Activated T-helper 17 cell treated with anti-CD3 and anti-CD28 coated beads, Interleukin-2, amount 50 U/mL, for 72 hours (primary cell): ENCODE data around the gene ING5. TPM values are rescaled to one million over a fixed set of nuclear protein-coding genes. Genes with fewer than 3 reads are reported as not detected.

Experiments used
- ATAC-seq: fragments of 150-1000 bp; cut with Tn5 transposase; replicated peaks from 2 replicates; pipeline ENCODE4 v1.10.0; 2021; ENCODE audit warnings: mild to moderate bottlenecking, moderate library complexity
- H3K27ac Mint-ChIP-seq: one replicate; pipeline ENCODE4 v1.8.0; 2022; ENCODE audit warnings: mixed read lengths
- H3K27me3 Mint-ChIP-seq: one replicate; pipeline ENCODE4 v1.8.0; 2022; ENCODE audit warnings: mixed read lengths
- H3K36me3 Mint-ChIP-seq: one replicate; pipeline ENCODE4 v1.8.0; 2022; ENCODE audit warnings: low read depth, mild to moderate bottlenecking, mixed read lengths
- H3K4me1 Mint-ChIP-seq: one replicate; pipeline ENCODE4 v1.8.0; 2022; ENCODE audit warnings: mixed read lengths
- H3K4me3 Mint-ChIP-seq: one replicate; pipeline ENCODE4 v1.8.0; 2022; ENCODE audit warnings: mild to moderate bottlenecking, mixed read lengths
- H3K9me3 Mint-ChIP-seq: one replicate; pipeline ENCODE4 v1.8.0; 2022; ENCODE audit warnings: mixed read lengths
- total RNA-seq, 2 donors: library from RNA; stranded (reverse); gene quantifications; one replicate each; pipeline ENCODE4 v1.2.3, GENCODE V29; 2022

ING5 gene
- total RNA-seq, 2 donors from 2014 or later = 43.5 to 52.3 TPM

DNA sequence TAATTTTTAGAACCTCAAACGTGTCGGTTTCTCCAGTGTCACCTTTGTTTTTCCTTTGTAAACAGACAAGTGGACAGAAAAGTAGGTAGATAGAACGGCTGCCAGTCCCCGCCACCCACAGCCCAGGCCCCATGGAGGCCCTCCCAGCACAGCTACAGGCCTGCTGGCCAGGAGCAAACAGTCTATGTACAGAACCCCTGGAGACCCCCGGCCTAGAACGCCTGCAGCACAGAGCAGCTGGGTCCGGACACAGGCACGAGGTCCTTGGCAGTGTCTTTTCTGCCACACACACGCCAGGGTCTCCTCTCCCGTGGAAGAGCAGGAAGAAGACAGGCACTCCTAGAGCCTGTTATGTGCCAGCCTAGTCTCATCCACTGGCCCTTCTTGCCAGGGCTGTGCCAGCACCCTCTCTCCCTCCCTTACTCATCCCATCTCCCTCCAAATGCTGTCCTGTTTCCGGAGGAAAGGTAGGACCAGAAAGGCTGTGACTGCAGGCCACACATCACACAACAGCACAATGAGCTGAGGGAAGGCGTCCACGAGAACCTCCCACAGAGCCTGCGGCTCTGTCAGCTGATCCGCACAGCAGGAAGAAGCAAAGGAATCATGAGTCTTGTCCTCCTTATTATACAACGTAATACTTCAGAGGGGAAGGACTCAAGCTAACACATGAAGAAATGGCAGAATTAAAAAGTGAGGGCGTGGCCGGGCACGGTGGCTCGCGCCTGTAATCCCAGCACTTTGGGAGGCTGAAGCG is 22.9 kb upstream of the ING5 start:
- ATAC-seq = no peak
- Mint-ChIP-seq H3K36me3 (peaks cover 89% of the 10 kb centered on the region), H3K4me3 (no peak overlapping the region), H3K27me3 (no peaks in the 10 kb centered on the region), H3K9me3 (no peaks in the 10 kb centered on the region), H3K4me1 (peaks cover 6% of the 10 kb centered on the region), H3K27ac (no peak overlapping the region)

DNA sequence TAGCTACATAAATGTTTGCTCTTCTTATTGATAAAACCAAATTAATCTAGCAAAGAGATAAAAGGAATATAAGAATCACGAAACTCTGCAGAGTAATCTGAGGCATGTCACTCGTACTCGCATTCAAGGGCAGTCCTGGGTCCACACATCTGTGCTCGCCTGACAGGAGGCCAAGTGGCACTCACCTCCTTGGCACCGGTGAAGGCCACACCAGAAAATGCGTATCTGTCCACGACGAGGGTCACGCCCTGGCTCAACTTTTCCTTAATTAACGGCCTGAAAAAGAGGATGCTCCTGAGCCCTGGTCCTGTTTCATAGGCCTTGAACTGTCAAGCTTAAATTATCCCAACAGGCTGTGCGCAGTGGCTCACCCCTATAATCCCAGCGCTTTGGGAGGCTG is 21.8 kb upstream of the ING5 start:
- Mint-ChIP-seq H3K9me3 (no peaks in the 10 kb centered on the region), H3K27ac (no peak overlapping the region), H3K4me1 (peaks cover 6% of the 10 kb centered on the region), H3K4me3 (no peak overlapping the region), H3K27me3 (no peaks in the 10 kb centered on the region), H3K36me3 (peaks cover 98% of the 10 kb centered on the region)
- no peak for ATAC-seq

DNA sequence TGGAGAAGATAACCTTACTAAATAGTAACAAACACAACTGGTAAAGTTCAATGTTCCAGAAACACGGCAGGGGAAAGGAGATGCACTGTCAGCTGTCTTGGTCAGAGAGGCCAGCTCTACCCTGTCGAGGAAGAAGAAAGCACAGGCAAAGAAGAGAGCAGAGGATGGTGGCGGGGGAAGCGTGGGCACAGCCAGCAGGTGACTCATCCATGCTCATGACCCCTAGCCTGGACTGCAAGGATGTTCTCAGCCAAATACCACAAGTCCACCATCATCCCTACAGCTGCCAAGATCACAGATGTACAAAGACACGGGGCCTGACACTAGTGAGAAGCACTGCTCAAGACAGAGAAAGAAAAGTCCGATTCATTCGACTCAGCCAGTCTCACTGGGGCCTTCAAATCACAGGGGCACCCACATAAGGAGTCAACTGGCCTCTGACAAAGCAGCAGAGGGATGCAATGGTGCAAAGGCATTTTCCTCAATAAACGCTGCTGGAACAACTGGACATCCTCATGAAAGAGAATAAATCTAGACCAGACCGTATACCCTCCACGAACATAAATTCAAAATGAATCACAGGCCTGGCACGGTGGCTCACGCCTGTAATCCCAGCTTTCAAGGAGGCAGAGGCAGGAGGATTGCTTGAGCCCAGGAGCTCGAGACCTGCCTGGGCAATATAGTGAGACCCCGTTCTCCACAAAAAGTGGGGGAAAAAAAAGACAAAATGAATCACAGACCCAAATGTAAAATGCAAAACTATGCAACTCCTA is 20.8 kb upstream of the ING5 start:
- no peaks in the 10 kb centered on the region for H3K9me3 Mint-ChIP-seq
- H3K4me3 Mint-ChIP-seq = no peak overlapping the region
- no peak for ATAC-seq
- no peaks in the 10 kb centered on the region for H3K27me3 Mint-ChIP-seq
- peak overlapping the region; percentile 37 for H3K27ac Mint-ChIP-seq
- H3K4me1 Mint-ChIP-seq = peaks cover 6% of the 10 kb centered on the region
- peaks cover 95% of the 10 kb centered on the region for H3K36me3 Mint-ChIP-seq

DNA sequence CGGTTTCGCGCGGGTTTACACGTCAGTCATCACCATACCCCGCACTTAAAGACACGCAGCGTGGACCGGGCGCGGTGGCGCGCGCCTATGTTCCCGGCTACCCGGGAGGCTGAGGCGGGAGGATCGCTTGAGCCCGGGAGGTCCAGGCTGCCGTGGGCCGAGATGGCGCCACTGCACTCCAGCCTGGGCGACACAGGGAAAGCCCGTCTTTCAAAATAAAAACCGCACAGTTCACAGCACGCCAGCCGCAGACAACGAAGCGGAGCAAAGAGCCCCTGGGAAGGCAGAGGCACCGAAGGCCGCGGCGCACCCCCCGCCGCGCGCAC is 15.6 kb upstream of the ING5 start:
- Mint-ChIP-seq H3K9me3 (no peaks in the 10 kb centered on the region), H3K4me1 (no peaks in the 10 kb centered on the region), H3K27ac (peak overlapping the region; percentile 33), H3K36me3 (peaks cover 78% of the 10 kb centered on the region), H3K27me3 (no peaks in the 10 kb centered on the region), H3K4me3 (peak overlapping the region; percentile 90)
- peak; percentile 3 for ATAC-seq

DNA sequence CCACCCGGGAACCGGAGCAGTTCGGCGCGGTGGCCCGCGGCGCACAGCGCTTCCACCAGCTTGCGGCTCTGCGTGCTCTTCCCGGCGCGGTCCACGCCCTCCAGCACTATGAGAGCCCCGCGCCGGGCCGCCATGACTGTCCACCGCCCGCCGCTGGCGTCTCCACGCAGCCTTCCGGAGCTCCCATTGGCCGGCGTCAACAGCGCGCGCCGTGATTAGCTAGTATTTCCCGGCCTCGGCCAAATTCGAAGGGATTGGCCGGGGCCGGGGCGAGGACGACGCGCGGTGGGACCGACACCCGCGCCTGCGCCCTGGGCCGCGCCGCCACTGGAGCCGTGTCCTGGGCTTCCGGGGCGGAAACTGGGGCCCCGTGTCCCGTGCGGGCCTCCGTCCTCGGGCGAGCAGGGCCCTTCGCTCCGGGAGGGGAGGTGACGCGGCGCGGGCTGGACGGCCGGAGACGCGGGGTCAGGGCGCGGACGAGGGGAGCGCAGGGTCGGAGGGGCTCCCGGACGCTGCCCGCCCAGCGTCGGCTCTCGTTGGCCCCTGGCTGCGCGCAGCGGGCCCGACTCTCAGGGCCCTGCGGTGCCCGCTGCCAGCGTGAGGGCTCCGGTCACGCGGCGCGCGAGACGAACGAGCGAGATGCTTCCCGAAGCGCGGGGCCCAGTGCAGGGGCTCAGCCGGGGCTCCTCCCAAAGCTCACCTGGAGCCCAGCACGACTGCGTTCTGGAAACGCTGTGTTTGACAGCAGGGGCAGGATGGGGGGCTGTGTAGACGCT is 15.0 kb upstream of the ING5 start, which contains the start of gene DTYMK:
DTYMK (minus strand) TSS at position 166 of the 776 bp plus-strand sequence; CDS start at position 134, 32 bp downstream.
- Mint-ChIP-seq H3K4me3 (peak within 1 kb of the TSS; percentile 90), H3K4me1 (no peaks in the 10 kb centered on the region), H3K27ac (peak within 1 kb of the TSS; percentile 93), H3K27me3 (no peaks in the 10 kb centered on the region), H3K9me3 (no peaks in the 10 kb centered on the region), H3K36me3 (peaks cover 73% of the 10 kb centered on the region)
- ATAC-seq = peak; percentile 98

DNA sequence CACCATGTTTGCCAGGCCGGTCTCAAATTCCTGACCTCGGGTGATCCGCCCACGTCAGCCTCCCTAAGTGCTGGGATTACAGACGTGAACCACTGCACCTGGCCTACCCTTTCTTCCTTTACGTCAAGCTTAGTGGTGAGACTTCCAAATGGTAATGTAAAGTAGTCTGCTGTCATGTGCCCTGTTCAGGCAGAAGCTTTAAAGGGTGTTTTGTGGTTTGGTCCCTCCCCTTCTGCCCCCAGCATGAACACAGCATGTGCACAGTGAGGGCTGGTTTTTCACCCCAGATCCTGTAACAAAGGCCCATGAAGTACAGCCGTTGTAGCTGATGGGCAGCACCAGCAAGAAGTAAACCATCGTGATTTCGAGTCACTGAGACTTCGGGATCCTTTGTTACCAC is 12.5 kb upstream of the ING5 start:
- no peak for ATAC-seq
- no peaks in the 10 kb centered on the region for H3K9me3 Mint-ChIP-seq
- no peaks in the 10 kb centered on the region for H3K27me3 Mint-ChIP-seq
- H3K36me3 Mint-ChIP-seq = peaks cover 70% of the 10 kb centered on the region
- no peak overlapping the region for H3K27ac Mint-ChIP-seq
- no peaks in the 10 kb centered on the region for H3K4me1 Mint-ChIP-seq
- H3K4me3 Mint-ChIP-seq = peak overlapping the region; percentile 90

DNA sequence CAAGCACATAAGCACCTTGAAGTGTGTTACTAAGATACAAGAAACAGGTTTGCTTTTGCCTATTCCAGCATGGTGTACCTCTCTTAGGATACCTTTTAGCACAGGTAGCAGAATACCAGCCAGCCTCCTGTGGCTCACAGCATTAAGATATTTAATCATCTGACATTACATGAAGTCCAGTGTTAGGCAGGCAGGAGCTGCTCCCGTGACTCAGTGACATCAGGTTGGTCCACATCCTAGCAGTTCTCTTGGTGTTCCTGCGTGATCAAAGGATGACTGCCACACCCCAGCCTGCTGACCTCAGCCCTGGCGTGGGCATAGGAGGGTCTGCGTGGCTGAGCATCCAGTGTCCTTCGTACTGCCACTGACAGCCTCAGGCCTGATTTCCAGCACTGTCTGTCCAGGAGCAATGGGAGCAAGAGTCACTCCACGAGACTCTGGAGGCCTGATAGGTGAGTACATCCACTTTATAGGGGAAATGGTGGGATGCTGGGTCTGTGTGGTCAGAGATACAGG is 11.6 kb upstream of the ING5 start:
- Mint-ChIP-seq H3K27me3 (no peaks in the 10 kb centered on the region), H3K9me3 (no peaks in the 10 kb centered on the region), H3K27ac (no peak overlapping the region), H3K36me3 (peaks cover 68% of the 10 kb centered on the region), H3K4me3 (no peak overlapping the region), H3K4me1 (no peaks in the 10 kb centered on the region)
- ATAC-seq = no peak

DNA sequence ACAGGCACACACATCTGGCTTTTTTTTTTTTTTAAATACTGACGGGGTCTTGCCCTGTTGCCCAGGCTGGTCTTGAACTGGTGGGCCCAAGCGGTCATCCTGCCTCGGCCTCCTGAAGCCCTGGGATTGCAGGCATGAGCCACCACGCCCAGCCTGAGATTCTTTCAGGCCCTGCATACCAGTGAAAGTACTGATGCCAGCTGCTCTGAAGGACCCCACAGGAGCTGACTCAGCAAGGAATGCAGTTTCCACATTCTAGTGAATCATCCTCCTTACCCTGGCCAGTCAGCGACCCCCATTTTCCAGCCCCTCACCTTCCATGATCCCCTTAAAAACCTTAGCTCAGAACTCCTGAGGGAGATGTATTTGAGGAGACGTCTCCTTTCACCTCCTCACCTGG is 9.4 kb upstream of the ING5 start:
- Mint-ChIP-seq H3K27me3 (no peaks in the 10 kb centered on the region), H3K4me3 (no peak overlapping the region), H3K4me1 (no peaks in the 10 kb centered on the region), H3K36me3 (peaks cover 61% of the 10 kb centered on the region), H3K9me3 (no peaks in the 10 kb centered on the region), H3K27ac (no peak overlapping the region)
- no peak for ATAC-seq

DNA sequence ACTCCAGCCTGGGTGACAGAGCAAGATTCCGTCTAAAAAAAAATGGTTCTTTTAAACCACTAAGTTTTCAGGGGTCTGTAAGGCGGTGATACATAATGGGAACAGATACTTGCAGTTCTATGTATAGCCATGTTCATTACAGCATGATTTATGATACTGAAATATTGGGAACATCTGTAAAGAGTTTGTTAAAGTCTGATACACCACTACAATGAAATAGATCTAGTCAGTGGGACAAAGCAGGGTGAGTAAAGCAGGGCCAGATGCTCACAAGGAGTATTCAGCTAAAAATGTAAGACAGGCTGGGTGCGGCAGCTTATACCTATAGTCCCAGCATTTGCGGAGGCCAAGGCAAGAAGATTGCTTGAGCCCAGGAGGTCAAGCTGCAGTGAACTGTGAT is 6.2 kb upstream of the ING5 start:
- Mint-ChIP-seq H3K27me3 (no peaks in the 10 kb centered on the region), H3K36me3 (peaks cover 37% of the 10 kb centered on the region), H3K9me3 (no peaks in the 10 kb centered on the region), H3K27ac (no peak overlapping the region), H3K4me1 (peaks cover 4% of the 10 kb centered on the region), H3K4me3 (no peak overlapping the region)
- no peak for ATAC-seq

DNA sequence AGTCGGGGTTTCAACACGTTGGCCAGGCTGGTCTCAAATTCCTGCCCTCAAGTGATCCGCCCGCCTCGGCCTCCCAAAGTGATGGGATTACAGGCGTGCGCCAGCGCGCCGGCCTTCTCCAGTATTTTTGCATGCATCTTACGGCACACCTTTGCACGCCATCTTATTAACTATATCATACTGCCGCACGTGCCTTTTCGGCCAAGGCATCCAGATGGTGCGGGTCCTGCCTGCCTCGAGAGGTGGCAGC is 765 bp upstream of the ING5 start:
- H3K36me3 Mint-ChIP-seq = peaks cover 39% of the 10 kb centered on the region
- H3K27me3 Mint-ChIP-seq = no peaks in the 10 kb centered on the region
- H3K27ac Mint-ChIP-seq = peak overlapping the region; percentile 81
- peak overlapping the region; percentile 82 for H3K4me3 Mint-ChIP-seq
- no peaks in the 10 kb centered on the region for H3K9me3 Mint-ChIP-seq
- no peak for ATAC-seq
- H3K4me1 Mint-ChIP-seq = peaks cover 13% of the 10 kb centered on the region

DNA sequence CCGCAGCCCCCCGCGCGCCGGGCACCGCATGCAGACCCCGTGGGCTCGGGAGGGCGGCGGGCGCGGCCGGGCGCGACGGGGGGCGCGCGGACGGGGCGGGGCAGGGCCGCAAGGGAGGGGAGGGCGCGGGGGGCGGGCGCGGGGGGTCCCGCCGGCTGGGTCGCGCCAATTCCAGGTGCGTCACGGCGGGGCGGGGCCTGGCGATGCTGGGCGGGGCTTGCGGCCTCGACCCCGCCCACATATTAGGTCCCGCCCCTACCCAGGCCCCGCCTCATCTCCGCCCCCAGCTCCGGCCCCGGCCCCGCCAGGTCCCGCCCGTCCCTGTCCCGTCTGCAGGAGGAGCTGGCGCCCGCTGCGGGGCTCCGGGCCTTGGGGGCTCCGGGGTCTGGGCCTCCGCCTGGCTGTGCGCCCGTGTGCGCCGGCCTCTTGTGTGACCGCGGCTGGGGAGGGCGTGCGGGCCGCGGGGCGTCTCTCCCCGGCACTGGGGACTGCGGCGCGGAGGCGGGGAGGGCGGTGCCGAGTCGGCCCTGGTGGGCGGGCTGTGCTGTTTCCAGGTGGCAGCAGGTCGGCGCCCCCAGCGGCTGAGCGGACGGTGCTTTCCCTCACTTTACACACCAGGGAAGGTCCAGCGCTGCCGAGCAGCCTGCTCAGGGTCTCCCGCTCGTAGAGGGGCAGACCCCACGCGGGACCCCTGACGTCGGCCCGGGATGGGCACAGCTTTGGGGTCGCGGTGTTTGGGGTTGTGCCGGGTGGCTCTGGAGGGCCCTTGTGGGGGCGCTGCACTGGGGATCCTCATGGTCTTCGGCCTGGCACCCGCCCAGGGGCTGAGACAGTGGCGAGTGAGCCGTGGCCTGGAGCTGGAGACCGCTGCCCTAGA is 554 bp downstream of the ING5 start:
- Mint-ChIP-seq H3K9me3 (no peaks in the 10 kb centered on the region), H3K36me3 (peaks cover 51% of the 10 kb centered on the region), H3K27me3 (no peaks in the 10 kb centered on the region), H3K4me1 (peaks cover 13% of the 10 kb centered on the region), H3K27ac (peak overlapping the region; percentile 89), H3K4me3 (peak overlapping the region; percentile 88)
- ATAC-seq = peak; percentile 79

DNA sequence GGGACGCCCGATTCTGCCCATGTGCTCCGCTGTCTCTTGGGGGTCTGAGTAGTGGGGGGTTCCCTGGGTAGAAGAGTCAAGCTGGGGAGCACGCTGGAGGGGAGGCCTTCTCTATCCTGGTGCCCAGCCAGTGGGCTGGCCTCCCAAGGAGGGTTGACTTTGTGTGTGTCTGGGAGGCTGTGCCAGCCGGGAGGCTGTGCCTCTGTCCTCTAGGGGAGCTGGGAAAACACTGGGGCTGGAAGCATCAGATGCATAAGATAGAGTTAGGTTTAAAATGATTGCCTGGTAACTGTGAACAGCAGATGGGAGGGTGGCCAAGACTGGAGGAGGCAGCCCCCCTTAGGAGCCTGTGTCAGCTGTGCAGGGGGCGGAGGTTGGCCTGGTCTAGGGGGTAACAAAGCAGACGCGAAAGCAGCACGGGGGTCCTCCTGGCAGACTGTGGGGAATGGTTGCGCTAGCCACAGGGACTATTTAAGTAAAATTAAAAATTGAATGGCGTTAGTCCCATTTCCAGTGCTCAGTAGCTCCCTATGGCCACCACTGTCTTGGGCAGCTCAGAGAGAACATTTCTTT is 1.3 kb downstream of the ING5 start:
- ATAC-seq = no peak
- peaks cover 13% of the 10 kb centered on the region for H3K4me1 Mint-ChIP-seq
- peaks cover 59% of the 10 kb centered on the region for H3K36me3 Mint-ChIP-seq
- H3K9me3 Mint-ChIP-seq = no peaks in the 10 kb centered on the region
- H3K4me3 Mint-ChIP-seq = peak overlapping the region; percentile 88
- peak overlapping the region; percentile 89 for H3K27ac Mint-ChIP-seq
- H3K27me3 Mint-ChIP-seq = no peaks in the 10 kb centered on the region

DNA sequence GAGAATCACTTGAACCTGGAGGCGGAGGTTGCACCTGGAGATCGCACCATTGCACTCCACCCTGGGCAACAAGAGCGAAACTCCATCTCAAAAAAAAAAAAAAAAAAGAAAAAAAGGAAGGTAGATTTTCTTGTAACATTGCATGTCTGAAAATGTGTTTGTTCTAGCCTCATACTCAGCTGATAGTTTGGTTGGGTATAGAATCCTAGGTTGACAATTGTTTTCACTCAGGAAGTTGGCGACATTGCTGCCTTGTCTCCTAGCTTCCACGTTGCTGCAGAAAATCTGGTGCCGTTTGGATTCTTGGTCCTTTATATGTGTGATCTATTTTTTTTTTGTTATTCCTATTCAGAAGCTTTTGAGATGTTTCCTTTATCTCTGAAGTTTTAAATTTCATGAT is 4.7 kb downstream of the ING5 start:
- H3K27me3 Mint-ChIP-seq = no peaks in the 10 kb centered on the region
- peaks cover 84% of the 10 kb centered on the region for H3K36me3 Mint-ChIP-seq
- H3K4me3 Mint-ChIP-seq = no peak overlapping the region
- no peak for ATAC-seq
- no peak overlapping the region for H3K27ac Mint-ChIP-seq
- H3K4me1 Mint-ChIP-seq = peaks cover 14% of the 10 kb centered on the region
- H3K9me3 Mint-ChIP-seq = no peaks in the 10 kb centered on the region

DNA sequence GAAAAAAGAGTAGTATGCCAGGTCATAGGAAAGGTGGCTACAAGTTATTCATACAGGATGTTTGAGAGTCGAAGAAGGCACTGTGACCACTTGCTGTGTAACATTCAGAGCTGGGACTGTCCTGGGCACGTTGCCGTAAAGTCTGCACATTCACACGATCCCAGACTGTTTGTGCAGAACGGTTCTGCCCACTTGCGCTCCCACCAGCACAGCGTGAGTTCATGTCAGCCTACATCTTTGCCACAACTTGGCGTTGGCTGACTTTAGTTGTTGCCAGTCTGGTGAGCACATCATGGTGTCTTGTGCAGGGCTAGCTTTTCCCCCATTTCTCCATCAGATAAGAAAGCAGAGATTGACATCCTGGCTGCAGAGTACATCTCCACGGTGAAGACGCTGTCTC is 7.0 kb downstream of the ING5 start:
- Mint-ChIP-seq H3K36me3 (peaks cover 97% of the 10 kb centered on the region), H3K9me3 (no peaks in the 10 kb centered on the region), H3K27ac (no peak overlapping the region)

More for the DNA sequence above, 7.0 kb downstream of the ING5 start:
- no peak for ATAC-seq
- Mint-ChIP-seq H3K4me3 (no peak overlapping the region), H3K4me1 (peaks cover 8% of the 10 kb centered on the region), H3K27me3 (no peaks in the 10 kb centered on the region)
